ENCODE data around the gene CCDC171. TPM values are rescaled to one million over a fixed set of nuclear protein-coding genes. Genes with fewer than 3 reads are reported as not detected.
"Not testable (repeated sequence)": the region's sequence is repeated elsewhere in the genome, so short reads cannot be mapped to it uniquely, and the experiment has no call there.

The CCDC171 gene
- total RNA-seq, 1 donor, result 8.1 TPM

- no peak for TF ChIP-seq CTCF (IDR thresholded peaks at IDR 0.05; ENCODE audit: insufficient read depth, low read length)
- no peak for DNase-seq (ENCODE audit: low read depth)
- H3K4me3 ChIP-seq (ENCODE audit: low read depth, low read length), result no peak overlapping the region
Measured at GRCh38 chr9:15592317-15592716, 39.5 kb downstream of the CCDC171 start.

GRCh38 chr9:15592940-15593339, 40.1 kb downstream of the CCDC171 start:
- DNase-seq (ENCODE audit: low read depth); H3K4me3 ChIP-seq (ENCODE audit: low read depth, low read length): not testable (repeated sequence)

GRCh38 chr9:15600666-15601330, 48.0 kb downstream of the CCDC171 start:
- H3K4me3 ChIP-seq (ENCODE audit: low read depth, low read length); DNase-seq (ENCODE audit: low read depth): not testable (repeated sequence)

GRCh38 chr9:15606643-15607472, 54.0 kb downstream of the CCDC171 start:
- peak; percentile 54 for TF ChIP-seq CTCF (IDR thresholded peaks at IDR 0.05; ENCODE audit: insufficient read depth, low read length)
- peak; percentile 66 for DNase-seq (ENCODE audit: low read depth)
- H3K4me3 ChIP-seq (ENCODE audit: low read depth, low read length), result no peak overlapping the region

- no peak overlapping the region for H3K4me3 ChIP-seq (ENCODE audit: low read depth, low read length)
- DNase-seq (ENCODE audit: low read depth), result no peak
- no peak for TF ChIP-seq CTCF (IDR thresholded peaks at IDR 0.05; ENCODE audit: insufficient read depth, low read length)
Measured at GRCh38 chr9:15612962-15613361, 60.1 kb downstream of the CCDC171 start.

GRCh38 chr9:15617782-15618181, 64.9 kb downstream of the CCDC171 start:
- DNase-seq (ENCODE audit: low read depth), result no peak
- no peak for TF ChIP-seq CTCF (IDR thresholded peaks at IDR 0.05; ENCODE audit: insufficient read depth, low read length)
- H3K4me3 ChIP-seq (ENCODE audit: low read depth, low read length), result no peak overlapping the region

GRCh38 chr9:15618540-15619331, 65.9 kb downstream of the CCDC171 start:
- H3K4me3 ChIP-seq (ENCODE audit: low read depth, low read length), result no peak overlapping the region
- DNase-seq (ENCODE audit: low read depth), result no peak
- no peak for TF ChIP-seq CTCF (IDR thresholded peaks at IDR 0.05; ENCODE audit: insufficient read depth, low read length)

Measured in fibroblast of the aortic adventitia (primary cell).